Duodenal mucosa (tissue), 2 donors: ENCODE data around the gene TWSG1.
A peak's percentile ranks its signal among the peaks of the same experiment; 100 is the strongest.
"Not testable (repeated sequence)": the region's sequence is repeated elsewhere in the genome, so short reads cannot be mapped to it uniquely, and the experiment has no call there.

Source experiments
- H3K27ac ChIP-seq: one replicate; pipeline ENCODE4 v1.7.0; 2013; ENCODE audit warnings: low read depth, low read length
- H3K27me3 ChIP-seq, 2 donors: one replicate each; pipeline ENCODE4 v1.7.0; 2013; ENCODE audit warnings: low read length in 2 of 2, control low read depth in 1 of 2; ENCODE audit not compliant: insufficient read depth in 2 of 2, control insufficient read depth in 1 of 2
- H3K36me3 ChIP-seq, 2 donors: one replicate each; pipeline ENCODE4 v1.7.0; 2013; ENCODE audit warnings: low read length in 2 of 2, control low read depth in 1 of 2; ENCODE audit not compliant: insufficient read depth in 2 of 2, control insufficient read depth in 1 of 2
- H3K4me1 ChIP-seq, 2 donors: one replicate each; pipeline ENCODE4 v1.7.0; 2013; ENCODE audit warnings: low read length in 2 of 2, control low read depth in 1 of 2; ENCODE audit not compliant: insufficient read depth in 2 of 2, control insufficient read depth in 1 of 2
- H3K4me3 ChIP-seq, 2 donors: one replicate each; pipeline ENCODE4 v1.7.0; 2013; ENCODE audit warnings: low read length in 2 of 2, low read depth in 1 of 2
- H3K9ac ChIP-seq, 2 donors: one replicate each; pipeline ENCODE4 v1.7.0; 2013; ENCODE audit warnings: low read length in 2 of 2, low read depth in 1 of 2
- H3K9me3 ChIP-seq, 2 donors: one replicate each; pipeline ENCODE4 v1.7.0; 2013; ENCODE audit warnings: low read length in 2 of 2, control low read depth in 1 of 2; ENCODE audit not compliant: control insufficient read depth in 1 of 2

Gene TWSG1

GRCh38 chr18:9380621-9381395 is 46.2 kb downstream of the TWSG1 start:
- Histone ChIP-seq H3K9ac (no peak overlapping the region), H3K4me3 (no peak overlapping the region), H3K27ac (no peak overlapping the region)

GRCh38 chr18:9386879-9387278 is 52.3 kb downstream of the TWSG1 start:
- H3K9ac ChIP-seq = no peak overlapping the region
- H3K4me3 ChIP-seq = no peak overlapping the region
- H3K4me1 ChIP-seq = no peaks in the 10 kb centered on the region
- H3K27me3 ChIP-seq = no peaks in the 10 kb centered on the region
- H3K9me3 ChIP-seq = peaks cover 4 to 8% of the 10 kb centered on the region in 2 donors
- H3K27ac ChIP-seq = no peak overlapping the region
- no peaks in the 10 kb centered on the region for H3K36me3 ChIP-seq

More at GRCh38 chr18:9380621-9381395, 46.2 kb downstream of the TWSG1 start:
- H3K9me3 ChIP-seq = no peaks in the 10 kb centered on the region
- no peaks in the 10 kb centered on the region for H3K27me3 ChIP-seq
- H3K36me3 ChIP-seq = no peaks in the 10 kb centered on the region
- no peaks in the 10 kb centered on the region for H3K4me1 ChIP-seq

GRCh38 chr18:9387891-9388290 is 53.3 kb downstream of the TWSG1 start:
- H3K4me3 ChIP-seq = no peak overlapping the region
- H3K9me3 ChIP-seq = peaks cover 4 to 9% of the 10 kb centered on the region in 2 donors
- no peaks in the 10 kb centered on the region for H3K36me3 ChIP-seq
- no peak overlapping the region for H3K27ac ChIP-seq
- H3K4me1 ChIP-seq = no peaks in the 10 kb centered on the region
- no peak overlapping the region for H3K9ac ChIP-seq
- no peaks in the 10 kb centered on the region for H3K27me3 ChIP-seq

- H3K4me3 ChIP-seq = no peak overlapping the region
- H3K9me3 ChIP-seq = peaks cover 4 to 9% of the 10 kb centered on the region in 2 donors
- H3K27me3 ChIP-seq = no peaks in the 10 kb centered on the region
- no peak overlapping the region for H3K9ac ChIP-seq
- H3K27ac ChIP-seq = no peak overlapping the region
- H3K36me3 ChIP-seq = no peaks in the 10 kb centered on the region
- H3K4me1 ChIP-seq = no peaks in the 10 kb centered on the region
Observed at GRCh38 chr18:9389706-9390105, 55.1 kb downstream of the TWSG1 start.

- Histone ChIP-seq H3K4me3 (no peak overlapping the region), H3K36me3 (no peaks in the 10 kb centered on the region), H3K27me3 (no peaks in the 10 kb centered on the region), H3K27ac (no peak overlapping the region), H3K9ac (no peak overlapping the region), H3K9me3 (peaks cover 4 to 9% of the 10 kb centered on the region in 2 donors), H3K4me1 (no peaks in the 10 kb centered on the region)
Observed at GRCh38 chr18:9392726-9393125, 58.2 kb downstream of the TWSG1 start.

GRCh38 chr18:9394046-9394445 is 59.5 kb downstream of the TWSG1 start:
- Histone ChIP-seq H3K9ac (no peak overlapping the region), H3K27me3 (no peaks in the 10 kb centered on the region), H3K4me3 (no peak overlapping the region), H3K36me3 (no peaks in the 10 kb centered on the region), H3K27ac (no peak overlapping the region), H3K9me3 (peaks cover 4 to 9% of the 10 kb centered on the region in 2 donors), H3K4me1 (no peaks in the 10 kb centered on the region)

- Histone ChIP-seq H3K27me3 (no peaks in the 10 kb centered on the region), H3K36me3 (no peaks in the 10 kb centered on the region), H3K27ac (no peak overlapping the region), H3K4me3 (no peak overlapping the region), H3K9me3 (no peaks in the 10 kb centered on the region), H3K9ac (no peak overlapping the region), H3K4me1 (no peaks in the 10 kb centered on the region)
Observed at GRCh38 chr18:9400197-9400596, 65.6 kb downstream of the TWSG1 start.

- Histone ChIP-seq H3K9ac (no peak overlapping the region), H3K4me1 (no peaks in the 10 kb centered on the region), H3K27ac (no peak overlapping the region), H3K36me3 (no peaks in the 10 kb centered on the region), H3K9me3 (no peaks in the 10 kb centered on the region), H3K4me3 (no peak overlapping the region), H3K27me3 (no peaks in the 10 kb centered on the region)
Observed at GRCh38 chr18:9401176-9401575, 66.6 kb downstream of the TWSG1 start.

GRCh38 chr18:9402358-9403007 is 67.9 kb downstream of the TWSG1 start:
- not testable (repeated sequence) for H3K4me3 ChIP-seq, H3K27me3 ChIP-seq, H3K9ac ChIP-seq, H3K36me3 ChIP-seq, H3K9me3 ChIP-seq, H3K4me1 ChIP-seq, H3K27ac ChIP-seq

- Histone ChIP-seq H3K4me1 (no peaks in the 10 kb centered on the region), H3K9ac (no peak overlapping the region), H3K9me3 (no peaks in the 10 kb centered on the region), H3K27me3 (no peaks in the 10 kb centered on the region), H3K4me3 (peak overlapping the region; percentile 0 to 29), H3K27ac (no peak overlapping the region), H3K36me3 (no peaks in the 10 kb centered on the region)
Observed at GRCh38 chr18:9403795-9404564, 69.4 kb downstream of the TWSG1 start.
